Activated naive CD4-positive, alpha-beta T cell treated with anti-CD3 and anti-CD28 coated beads, Interleukin-2, amount 50 U/mL, for 16 hours (primary cell): ENCODE data around the gene FOXF1.

Experiments
- DNase-seq: peaks from one replicate; pipeline ENCODE4 v3.0.0-alpha.2; 2020

The FOXF1 gene

GRCh38 chr16:86562356-86562755, 52.0 kb downstream of the FOXF1 start:
- no peak for DNase-seq

GRCh38 chr16:86563469-86564345, 53.4 kb downstream of the FOXF1 start:
- peak; percentile 85 for DNase-seq
